GM19438 (cell line): ENCODE data around the gene KIRREL1.

Experiments
- ATAC-seq: cut with Tn5 transposase; IDR thresholded peaks from one replicate; pipeline ENCODE4 v1.9.1; 2021; ENCODE audit warnings: low read depth; ENCODE audit not compliant: unreplicated experiment

Gene KIRREL1

GRCh38 chr1:158005224-158005623 is 11.8 kb downstream of the KIRREL1 start:
- no peak for ATAC-seq

DNA sequence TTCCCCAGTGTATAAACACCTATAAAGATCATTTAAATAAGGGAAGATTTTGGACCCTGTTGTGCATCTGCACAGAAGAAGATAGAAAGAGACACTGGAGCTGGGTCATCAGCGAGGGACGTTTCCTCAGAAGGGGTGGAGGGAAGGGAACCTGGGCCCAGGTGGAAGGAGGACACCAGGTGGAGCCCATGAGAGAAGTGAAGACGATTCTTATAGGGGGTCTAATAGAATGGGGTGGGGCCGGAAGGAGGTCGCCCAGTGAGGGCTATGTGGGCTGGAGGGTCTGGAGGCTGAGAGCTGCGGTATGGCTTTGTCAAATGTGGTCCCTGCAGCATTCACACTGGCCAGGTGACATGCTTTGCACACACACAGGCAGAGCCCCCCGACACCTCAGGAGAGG is 13.7 kb downstream of the KIRREL1 start:
- no peak for ATAC-seq

DNA sequence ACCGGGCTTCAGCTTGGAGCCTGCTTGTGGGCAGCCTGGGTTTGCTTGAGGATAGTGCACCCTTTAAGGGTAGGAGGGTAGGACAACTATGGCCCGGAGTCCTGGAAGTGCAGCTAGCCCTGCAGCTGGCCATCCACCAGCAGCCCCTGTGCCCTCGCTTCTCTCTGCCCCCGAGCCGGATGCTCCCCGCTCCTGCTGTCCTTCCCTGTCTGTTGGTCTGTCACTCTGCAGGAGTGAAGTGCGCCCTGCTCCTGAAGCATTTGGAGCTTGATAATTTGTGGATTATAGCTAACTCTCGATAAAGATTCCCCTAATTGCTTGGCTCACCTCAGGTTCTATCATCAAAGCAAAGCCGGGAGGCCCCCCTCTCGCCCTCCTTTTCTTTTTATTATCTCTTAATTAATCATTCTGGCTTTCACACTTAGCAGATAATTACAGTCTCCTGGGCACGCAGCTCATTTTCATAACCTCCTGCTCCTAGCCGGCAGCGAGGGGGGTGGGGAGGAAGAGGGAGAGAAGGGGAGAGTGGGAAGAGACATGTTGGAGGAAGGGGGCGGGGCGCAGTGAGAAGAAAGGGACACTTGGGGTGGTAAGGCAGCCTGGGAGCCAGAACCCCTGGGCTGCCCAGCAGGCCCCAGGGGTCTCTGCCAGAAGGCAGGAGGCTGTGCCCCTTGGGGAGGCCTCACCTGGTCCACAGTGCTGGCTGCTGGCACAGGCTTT is 14.4 kb downstream of the KIRREL1 start:
- no peak for ATAC-seq

DNA sequence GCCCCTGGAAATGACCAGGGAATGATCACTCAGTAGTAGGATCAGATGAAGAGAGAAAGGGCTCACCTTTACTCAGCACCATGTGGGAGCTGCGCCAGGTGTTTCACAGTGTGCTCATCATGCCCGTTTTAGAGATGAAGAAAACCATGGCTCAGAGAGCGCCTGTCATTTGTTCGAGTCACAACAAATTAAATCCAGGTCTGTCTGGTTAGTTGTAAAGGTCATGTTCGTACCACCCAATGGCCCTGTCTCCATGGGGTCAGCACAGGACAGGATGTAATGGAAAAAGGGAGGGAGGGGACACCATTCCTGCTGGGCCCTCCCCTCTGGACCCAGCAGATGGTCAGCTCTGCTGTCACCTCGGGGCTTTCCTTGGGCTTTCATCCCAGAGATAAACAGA is 15.2 kb downstream of the KIRREL1 start:
- no peak for ATAC-seq

DNA sequence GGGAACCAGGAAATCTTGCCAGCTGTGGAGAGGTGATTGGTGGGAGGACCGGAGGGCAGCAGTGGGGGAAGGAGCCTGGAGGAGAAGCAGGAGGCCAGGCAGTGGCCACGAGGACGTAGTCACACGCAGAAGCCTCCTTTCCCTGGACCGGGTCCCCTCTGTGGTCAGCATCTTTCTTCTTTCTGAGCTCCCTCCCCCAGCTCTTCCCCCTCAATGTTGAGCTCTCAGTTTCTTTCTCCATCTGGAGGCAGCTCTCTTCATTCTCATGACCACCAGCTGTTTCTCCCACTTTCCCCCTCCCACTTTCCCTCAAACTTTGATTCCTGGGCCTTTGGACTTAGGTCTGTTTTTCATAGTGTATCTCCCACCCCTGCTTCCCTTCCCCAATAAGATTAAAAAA is 18.3 kb downstream of the KIRREL1 start:
- no peak for ATAC-seq

DNA sequence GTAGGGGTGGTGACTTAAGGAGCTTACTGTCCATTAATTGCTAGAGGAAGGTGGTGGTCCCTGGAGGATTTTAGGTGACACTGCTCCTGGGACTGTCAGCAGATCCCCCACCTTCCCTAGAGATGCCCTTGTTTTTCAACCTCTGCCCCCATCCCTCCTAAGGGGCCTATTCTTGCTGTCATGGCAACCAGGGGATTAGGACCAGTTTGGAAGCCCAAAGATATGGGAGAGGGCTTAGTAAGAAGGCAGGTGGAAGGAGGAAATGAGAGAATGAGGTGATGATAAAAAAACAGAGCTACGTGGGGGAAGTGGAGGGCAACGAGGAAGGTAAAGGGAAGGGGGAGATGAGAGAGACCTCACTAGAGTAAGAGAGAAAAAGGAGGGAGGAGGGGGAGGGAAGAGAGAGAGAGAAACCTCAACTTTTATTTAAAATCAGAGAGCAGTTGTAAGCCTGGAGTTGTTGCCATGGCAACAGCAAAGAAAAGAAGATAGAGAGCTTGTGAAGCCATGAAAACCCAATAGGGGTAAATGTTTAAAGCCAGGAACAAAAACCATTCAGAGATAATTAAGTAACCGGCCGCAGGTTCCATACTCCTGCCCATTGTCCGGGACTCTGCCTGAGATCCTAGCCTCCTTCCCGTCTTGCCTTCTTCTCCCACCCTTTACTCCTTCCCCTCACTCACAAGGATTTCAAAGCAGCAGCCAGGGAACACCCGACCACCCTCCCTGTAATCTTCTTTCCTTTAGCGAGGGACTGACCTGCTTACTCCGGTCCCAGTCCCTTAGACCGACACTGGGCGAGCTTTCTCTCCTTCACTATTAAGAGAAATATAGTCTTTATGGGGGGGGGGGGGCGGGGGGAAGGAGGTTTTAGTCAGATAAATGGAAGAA is 20.6 kb downstream of the KIRREL1 start:
- no peak for ATAC-seq

DNA sequence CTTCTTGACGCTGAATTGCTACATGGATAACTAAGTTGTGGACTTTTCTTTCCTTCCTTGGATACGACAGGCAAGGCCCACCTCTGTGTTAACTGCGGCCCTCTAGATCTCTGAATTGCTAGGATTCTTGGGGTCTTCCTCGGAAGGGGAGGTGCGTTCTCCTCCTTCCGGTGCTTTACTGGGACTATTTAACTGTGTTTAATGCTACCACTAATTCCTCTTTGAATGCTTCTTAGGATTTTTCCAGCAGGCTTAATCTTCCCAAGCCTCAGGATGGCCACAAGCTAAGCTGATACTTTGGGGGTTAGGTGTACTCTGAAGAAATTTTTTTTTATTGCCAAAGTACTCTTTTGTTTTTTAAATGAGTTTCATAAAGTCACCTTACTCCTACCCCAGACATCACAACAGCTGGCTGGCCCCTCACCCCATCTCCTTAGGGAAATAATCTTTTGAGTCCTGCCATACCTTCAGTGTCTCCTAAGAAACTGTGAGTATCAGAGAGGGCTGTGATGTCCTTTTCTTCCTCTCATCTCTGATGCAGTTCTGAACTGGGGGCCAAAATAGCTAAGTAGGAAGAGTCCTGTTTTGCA is 21.4 kb downstream of the KIRREL1 start:
- ATAC-seq: no peak

DNA sequence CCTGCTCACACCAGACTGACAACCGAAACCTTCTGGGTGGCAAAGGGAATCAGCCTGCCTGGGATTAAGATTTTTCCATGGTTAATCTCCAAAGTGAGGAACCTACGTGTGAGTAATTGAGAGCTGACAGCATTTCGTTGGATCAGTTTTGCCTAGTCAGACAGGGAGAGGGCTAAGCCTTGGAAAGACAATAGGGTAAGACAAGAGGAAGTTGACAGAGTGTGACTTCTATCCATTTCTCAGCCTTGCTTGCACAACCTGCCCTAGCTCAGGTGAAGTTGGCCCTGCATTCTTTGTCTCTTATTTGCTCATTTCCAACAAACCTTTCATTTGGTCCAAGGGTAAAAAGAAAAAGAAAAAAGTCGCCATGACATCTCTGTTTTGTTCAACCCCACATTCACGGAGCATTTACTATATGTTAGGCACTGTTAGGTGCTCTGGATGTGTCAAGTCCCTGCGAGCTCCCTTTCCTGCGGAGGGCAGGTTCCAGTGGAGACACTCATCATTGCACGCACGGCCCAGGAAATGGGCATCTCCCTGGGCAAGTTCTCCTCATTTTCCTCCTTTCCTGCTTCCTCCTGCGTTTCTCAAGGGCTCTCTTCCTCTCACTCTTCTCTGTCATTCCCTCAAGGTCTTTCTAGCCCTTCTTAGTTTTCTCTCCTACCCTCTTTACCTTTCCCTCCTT is 23.3 kb downstream of the KIRREL1 start:
- ATAC-seq: no peak

- no peak for ATAC-seq
Measured at GRCh38 chr1:158017800-158018595, 24.6 kb downstream of the KIRREL1 start.

DNA sequence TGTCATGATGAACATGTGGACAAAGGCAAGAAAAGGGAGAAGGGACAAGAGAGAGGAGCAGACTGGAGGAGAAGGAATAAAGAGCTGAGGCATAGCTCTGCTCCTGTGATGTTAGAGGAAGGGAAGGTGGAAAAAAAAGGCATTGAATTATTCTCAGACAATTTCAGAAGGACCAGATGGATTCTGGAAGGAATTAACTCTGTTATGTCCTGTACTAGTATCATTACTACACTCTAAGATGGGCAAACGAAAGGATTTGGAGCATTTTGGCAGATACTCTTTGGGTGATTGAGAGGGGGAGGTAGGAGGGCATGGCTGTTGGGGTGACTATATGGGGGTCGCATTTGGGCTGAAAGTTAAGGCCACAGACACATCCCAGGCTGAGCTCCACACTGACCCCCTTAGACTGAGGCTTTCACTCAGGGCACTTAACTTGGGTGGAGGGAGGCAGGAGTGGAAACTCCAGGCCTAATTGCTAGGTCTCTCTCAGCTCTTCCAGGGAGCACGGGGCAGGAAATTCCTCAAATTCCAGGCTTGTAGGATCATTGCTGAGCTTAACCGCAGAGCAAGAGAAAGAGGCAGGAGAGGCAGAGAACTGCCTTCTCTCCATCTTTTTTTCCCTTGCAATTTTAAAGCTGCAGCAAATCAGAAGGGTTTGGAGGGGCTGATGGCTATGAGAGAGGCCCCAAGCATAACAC is 25.9 kb downstream of the KIRREL1 start:
- no peak for ATAC-seq

- no peak for ATAC-seq
Measured at GRCh38 chr1:158020259-158020885, 26.9 kb downstream of the KIRREL1 start.

DNA sequence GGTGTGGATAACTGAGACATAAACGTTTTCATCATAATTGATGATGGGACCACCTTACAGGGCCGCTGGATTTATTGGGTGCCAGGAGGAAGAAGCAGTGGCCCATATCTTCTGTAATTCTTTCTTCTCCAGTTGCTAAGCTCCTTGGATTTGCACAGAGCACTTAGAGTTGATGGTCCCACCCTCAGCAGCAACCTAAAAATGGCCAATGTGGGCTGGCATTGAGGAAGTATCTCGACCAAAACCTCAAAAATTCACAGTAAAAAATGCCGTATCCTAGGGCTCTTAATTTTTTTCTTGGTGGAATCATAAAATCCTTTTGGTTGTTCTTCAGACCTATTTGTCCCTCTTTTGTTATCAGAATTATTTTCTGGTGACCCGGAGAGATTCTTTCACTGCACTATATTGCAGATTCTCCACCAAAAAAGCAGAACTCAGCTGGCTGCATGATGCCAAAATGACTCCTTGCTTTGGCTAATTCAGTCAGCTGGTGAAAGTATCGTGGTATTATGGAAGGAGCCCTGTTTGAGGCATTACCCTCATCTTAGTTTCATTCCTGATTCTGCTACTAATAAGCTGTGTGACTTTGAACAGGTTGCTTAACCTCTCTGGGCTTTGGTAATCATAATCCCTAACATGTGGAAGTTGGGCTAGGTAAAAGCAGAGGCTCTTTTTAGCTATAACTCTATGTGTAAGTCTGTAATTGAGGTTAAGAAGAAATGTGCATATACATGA is 27.6 kb downstream of the KIRREL1 start:
- ATAC-seq: no peak

- ATAC-seq: no peak
Measured at GRCh38 chr1:158021721-158022120, 28.3 kb downstream of the KIRREL1 start.

- no peak for ATAC-seq
Measured at GRCh38 chr1:158022554-158023312, 29.3 kb downstream of the KIRREL1 start.

DNA sequence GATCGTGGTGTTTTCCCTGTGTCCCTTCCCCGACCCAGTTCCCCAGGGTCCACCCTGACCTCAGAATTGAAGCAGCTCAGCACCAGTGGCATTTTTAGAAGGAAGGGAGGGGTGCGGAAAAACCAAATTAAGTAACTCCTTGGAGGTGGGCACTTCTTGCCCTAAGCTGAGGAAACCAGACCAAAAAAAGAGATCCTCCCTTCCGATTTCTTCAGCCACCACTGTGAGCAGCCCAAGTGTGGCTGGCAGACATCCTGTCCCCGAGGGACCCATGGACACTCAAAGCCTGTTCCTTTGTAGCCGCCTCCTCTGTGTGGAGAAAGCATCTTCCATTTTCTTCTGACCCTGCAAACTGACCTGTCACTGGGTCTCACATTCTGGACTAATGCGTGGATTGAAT is 31.3 kb downstream of the KIRREL1 start:
- ATAC-seq: no peak

GRCh38 chr1:158025576-158026230 is 32.3 kb downstream of the KIRREL1 start:
- no peak for ATAC-seq

GRCh38 chr1:158026651-158027050 is 33.2 kb downstream of the KIRREL1 start:
- no peak for ATAC-seq
